GM23338 (cell line): ENCODE measurements around the gene NTN1.

Source experiments
- ZNF114 ChIP-seq: fragments of 250-450 bp; sonication (Bioruptor Pico); IDR thresholded peaks from 2 replicates; pipeline ENCODE4 v1.5.0; 2020; ENCODE audit warnings: mild to moderate bottlenecking, moderate library complexity
- TF ChIP-seq, protein P1 (sequence below), 2 experiments: fragments of 200-600 bp in 1 of 2; sonication (generic) in 1 of 2; conservative IDR thresholded peaks; 2 replicates each; pipeline versions ENCODE4 v1.5.1 to v1.6.1; 2016 to 2017; ENCODE audit warnings: antibody characterized with exemption in 2 of 2, low read depth in 2 of 2, mild to moderate bottlenecking in 2 of 2, moderate library complexity in 1 of 2

DNA sequence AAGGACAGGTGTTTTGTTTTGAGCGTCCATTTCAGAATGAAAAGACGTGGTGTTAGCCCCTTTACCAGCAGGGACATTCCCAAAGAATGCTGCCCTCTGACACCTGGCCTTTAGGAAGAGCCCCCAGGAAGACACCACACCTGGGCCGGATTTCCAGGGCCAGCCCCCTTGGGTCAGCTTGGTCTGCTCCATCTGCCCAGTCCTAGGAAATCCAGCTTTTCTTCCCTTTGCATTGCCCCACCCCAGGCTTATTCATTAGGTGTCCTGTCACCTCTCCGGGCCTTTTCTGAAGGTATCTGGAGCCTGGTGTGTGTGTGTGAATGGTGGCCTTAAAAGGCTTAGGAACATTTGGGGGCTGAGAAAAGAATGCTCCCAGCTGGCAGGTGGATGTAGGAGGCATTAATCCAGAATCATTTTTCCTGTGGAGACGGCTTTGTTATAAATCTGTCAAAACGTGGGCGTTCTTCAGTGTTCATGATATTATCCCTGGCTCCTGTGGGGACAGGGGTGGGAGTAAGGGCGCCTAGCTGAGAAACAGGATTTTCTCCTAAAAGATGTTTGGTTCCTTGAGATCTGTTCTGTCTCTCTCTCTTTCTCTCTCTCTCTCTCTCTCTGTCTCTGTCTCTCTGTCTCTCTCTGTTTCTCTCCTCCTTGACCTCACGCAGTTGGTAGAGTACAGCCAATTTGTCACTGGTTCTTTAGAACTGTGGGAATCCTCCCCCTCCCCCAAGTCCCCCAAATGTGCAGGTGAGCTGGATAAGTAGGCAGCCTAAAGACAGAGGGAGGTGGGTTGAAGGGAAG, 84.0 kb downstream of the NTN1 start:
- no peak for TF ChIP-seq ZNF114 (CRISPR knock-in tag)
- TF ChIP-seq, protein P1, sequence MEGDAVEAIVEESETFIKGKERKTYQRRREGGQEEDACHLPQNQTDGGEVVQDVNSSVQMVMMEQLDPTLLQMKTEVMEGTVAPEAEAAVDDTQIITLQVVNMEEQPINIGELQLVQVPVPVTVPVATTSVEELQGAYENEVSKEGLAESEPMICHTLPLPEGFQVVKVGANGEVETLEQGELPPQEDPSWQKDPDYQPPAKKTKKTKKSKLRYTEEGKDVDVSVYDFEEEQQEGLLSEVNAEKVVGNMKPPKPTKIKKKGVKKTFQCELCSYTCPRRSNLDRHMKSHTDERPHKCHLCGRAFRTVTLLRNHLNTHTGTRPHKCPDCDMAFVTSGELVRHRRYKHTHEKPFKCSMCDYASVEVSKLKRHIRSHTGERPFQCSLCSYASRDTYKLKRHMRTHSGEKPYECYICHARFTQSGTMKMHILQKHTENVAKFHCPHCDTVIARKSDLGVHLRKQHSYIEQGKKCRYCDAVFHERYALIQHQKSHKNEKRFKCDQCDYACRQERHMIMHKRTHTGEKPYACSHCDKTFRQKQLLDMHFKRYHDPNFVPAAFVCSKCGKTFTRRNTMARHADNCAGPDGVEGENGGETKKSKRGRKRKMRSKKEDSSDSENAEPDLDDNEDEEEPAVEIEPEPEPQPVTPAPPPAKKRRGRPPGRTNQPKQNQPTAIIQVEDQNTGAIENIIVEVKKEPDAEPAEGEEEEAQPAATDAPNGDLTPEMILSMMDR (conservative IDR thresholded peaks at IDR 0.05; ENCODE audit: low read depth in 2 of 2), result no peak
